HUES48 (cell line): ENCODE data around the gene DENND10.
"Not testable (repeated sequence)": the region's sequence is repeated elsewhere in the genome, so short reads cannot be mapped to it uniquely, and the experiment has no call there.

Experiments used
- H3K27ac ChIP-seq: one replicate; pipeline ENCODE4 v1.7.0; 2013; ENCODE audit warnings: low read depth, low read length, inconsistent platforms
- H3K27me3 ChIP-seq: 2 replicates; pipeline ENCODE4 v1.6.1; 2013; ENCODE audit warnings: mild to moderate bottlenecking, low read length; ENCODE audit not compliant: control insufficient read depth, insufficient read depth
- H3K36me3 ChIP-seq: 2 replicates; pipeline ENCODE4 v1.6.1; 2013; ENCODE audit warnings: low read length; ENCODE audit not compliant: control insufficient read depth, insufficient read depth
- H3K4me1 ChIP-seq: 2 replicates; pipeline ENCODE4 v1.6.1; 2013; ENCODE audit warnings: mild to moderate bottlenecking, low read length; ENCODE audit not compliant: control insufficient read depth, insufficient read depth
- H3K4me3 ChIP-seq: 2 replicates; pipeline ENCODE4 v1.5.1; 2013; ENCODE audit warnings: mild to moderate bottlenecking, low read depth, low read length
- H3K9ac ChIP-seq: 2 replicates; pipeline ENCODE4 v1.6.1; 2013; ENCODE audit warnings: mild to moderate bottlenecking, low read depth, low read length, moderate library complexity
- H3K9me3 ChIP-seq: 2 replicates; pipeline ENCODE4 v1.6.1; 2013; ENCODE audit warnings: low read length; ENCODE audit not compliant: control insufficient read depth, insufficient read depth

Gene DENND10

DNA sequence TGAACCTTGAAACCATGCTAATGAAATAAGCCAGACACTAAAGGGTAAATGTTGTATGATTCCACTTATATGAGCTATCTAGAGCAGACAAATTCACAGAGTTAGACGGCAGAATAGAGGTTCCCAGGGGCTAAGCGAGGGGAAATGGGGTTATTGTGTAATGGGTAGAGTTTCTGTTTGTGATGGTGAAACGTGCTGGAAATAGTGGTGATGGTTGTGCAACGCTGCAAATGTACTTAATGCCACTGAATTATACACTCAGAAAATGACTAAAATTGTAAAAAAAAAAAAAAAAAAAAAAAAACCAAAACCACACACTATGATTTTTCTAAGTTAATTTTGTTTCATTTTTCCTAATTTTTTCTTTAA is 31.6 kb downstream of the DENND10 start:
- no peaks in the 10 kb centered on the region for H3K9me3 ChIP-seq
- H3K9ac ChIP-seq = no peak overlapping the region
- H3K27me3 ChIP-seq = no peaks in the 10 kb centered on the region
- H3K27ac ChIP-seq = no peak overlapping the region
- no peaks in the 10 kb centered on the region for H3K4me1 ChIP-seq
- H3K36me3 ChIP-seq = peaks cover 51% of the 10 kb centered on the region
- no peak overlapping the region for H3K4me3 ChIP-seq

DNA sequence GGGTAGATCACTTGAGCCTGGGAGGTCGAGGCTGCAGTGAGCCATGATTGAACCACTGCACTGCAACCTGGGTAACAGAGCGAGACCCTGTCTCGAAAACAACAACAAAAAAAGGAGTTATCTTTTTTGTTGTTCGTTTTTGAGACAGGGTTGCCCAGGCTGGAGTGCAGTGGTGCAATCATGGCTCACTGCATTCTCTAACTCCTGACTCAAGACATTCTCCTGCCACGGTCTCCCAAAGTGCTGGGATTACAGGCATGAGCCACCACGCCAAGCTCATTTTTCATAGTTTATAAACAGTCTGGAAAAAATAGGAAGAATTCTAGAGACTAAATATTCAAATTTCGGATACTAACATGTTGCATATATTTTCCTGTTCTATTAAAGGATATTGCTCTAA is 32.2 kb downstream of the DENND10 start:
- no peaks in the 10 kb centered on the region for H3K27me3 ChIP-seq
- H3K27ac ChIP-seq = no peak overlapping the region
- no peaks in the 10 kb centered on the region for H3K4me1 ChIP-seq
- H3K4me3 ChIP-seq = no peak overlapping the region
- no peak overlapping the region for H3K9ac ChIP-seq
- no peaks in the 10 kb centered on the region for H3K9me3 ChIP-seq
- peaks cover 46% of the 10 kb centered on the region for H3K36me3 ChIP-seq

DNA sequence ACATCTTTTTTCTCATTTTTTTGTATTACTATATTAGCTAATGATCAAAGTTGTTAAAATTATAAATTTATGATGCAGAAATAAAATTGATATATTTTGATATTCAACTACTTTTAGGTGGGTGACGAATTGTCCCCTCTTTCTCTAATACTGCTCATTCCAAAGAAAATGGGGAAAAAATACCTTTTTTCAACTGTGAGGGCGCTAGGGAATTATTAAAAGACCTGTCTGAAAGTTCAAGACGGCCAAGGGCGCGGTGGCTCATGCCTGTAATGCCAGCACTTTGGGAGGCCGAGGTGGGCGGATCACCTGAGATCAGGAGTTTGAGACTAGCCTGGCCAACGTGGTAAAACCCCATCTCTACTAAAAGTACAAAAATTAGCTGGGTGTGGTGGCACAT is 34.0 kb downstream of the DENND10 start:
- not testable (repeated sequence) for H3K27ac ChIP-seq, H3K9ac ChIP-seq, H3K9me3 ChIP-seq, H3K4me1 ChIP-seq, H3K4me3 ChIP-seq, H3K27me3 ChIP-seq
- peaks cover 32% of the 10 kb centered on the region for H3K36me3 ChIP-seq

DNA sequence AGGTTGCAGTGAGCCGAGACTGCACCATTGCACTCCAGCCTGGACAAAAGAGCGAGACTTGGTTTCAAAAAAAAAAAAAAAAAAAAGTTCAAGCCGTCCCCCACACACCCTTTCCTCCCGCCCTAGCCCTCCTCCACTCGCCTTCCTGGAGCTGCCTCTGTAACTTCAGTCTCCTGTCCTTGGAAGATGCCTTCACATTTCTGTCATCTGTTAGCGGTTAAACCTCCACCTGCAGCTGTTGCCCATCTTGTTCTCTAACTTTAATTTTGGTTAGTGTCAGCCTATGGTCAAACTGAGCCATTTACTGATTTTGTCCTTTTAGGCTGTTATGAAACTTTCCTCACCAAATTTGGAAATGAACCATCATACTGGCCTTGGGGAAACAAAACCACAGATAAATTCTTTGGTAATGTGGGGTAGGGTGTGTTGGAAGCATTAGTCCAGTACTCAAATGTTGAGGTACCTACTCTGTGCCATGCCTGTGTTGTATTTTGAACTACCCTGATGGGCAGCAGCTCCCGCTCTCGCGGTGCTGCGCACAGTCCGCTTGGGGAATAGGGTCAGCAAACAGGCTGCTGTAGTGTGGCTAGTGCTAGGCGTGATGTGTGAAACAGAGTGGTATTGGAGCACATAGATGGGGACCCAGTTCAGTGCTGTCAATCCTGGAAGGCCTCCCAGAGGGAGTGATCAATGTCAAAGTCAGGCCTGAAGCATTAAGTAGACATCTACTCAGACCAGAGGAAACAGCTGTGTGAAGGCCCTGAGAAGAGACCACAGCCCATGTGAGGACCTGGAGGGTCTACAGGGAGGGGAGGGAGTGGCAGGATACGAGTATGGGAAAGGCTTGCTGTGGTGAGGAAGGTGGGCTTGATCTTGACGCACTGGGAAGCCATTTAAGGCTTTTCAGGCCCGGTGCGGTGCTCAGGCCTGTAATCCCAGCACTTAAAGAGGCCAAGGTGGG is 34.7 kb downstream of the DENND10 start:
- Histone ChIP-seq H3K9me3 (no peaks in the 10 kb centered on the region), H3K27ac (no peak overlapping the region), H3K4me3 (no peak overlapping the region), H3K36me3 (peaks cover 25% of the 10 kb centered on the region), H3K27me3 (no peaks in the 10 kb centered on the region), H3K9ac (no peak overlapping the region), H3K4me1 (no peaks in the 10 kb centered on the region)

DNA sequence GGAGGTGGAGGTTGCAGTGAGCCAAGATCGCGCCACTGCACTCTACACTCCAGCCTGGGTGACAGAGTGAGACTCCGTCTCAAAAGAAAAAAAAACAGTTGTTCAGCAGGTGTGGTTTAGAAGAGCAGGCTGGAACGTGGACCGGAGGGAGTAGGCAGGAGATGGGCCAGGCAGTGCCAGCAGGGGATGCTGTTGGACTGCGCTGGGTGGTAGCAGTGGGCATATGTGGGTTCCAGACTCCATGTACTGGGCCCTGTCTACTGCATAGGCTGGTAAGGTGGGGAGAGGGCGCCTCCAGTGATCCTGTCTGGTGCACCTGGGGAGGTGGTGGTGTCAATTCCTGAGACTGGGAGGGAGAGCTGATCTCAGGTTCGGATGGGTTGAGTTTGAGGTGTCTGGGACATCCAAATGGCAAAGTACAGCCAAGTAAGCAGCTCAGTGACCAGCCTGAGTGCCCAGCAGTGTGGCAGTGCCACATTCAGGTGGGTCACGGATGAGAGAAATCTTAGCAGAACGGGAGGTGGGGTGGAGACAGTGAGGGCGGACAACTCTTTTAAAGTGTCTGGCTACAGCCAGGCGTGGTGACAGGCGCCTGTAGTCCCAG is 35.7 kb downstream of the DENND10 start:
- Histone ChIP-seq H3K4me1 (no peaks in the 10 kb centered on the region), H3K36me3 (peaks cover 18% of the 10 kb centered on the region), H3K4me3 (no peak overlapping the region), H3K9me3 (no peaks in the 10 kb centered on the region), H3K27me3 (no peaks in the 10 kb centered on the region), H3K27ac (no peak overlapping the region), H3K9ac (no peak overlapping the region)

DNA sequence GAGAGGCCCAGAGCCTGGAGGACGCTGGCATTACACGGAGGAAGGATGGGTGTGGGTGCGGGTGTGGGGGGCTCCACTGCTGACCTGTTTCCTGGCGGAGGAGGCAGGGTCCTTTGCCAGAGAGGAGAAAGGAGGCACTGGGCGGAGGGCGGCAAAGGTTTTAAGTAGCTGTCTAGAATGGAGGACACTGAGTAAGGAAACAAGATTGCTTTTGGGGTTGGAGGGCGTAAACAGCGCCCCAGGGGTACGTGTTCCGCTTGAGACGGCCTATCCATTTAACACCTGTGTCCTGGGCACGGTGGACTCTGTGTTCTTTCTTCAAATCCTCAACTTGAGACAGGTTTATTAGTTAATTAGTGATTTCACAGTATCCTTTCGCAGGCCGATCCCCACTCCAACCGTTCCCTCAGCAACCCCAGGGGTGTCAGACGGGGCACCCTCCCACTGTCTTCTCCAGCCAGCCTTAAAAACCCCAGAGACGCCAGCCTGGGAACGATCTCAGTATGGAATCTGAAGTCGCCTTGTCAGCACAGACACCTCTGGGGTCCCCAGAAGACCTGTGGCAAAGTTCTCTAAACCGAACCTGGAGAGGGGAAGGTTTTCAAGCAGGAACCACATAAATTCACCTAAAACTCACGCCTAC is 36.8 kb downstream of the DENND10 start:
- Histone ChIP-seq H3K9me3 (no peaks in the 10 kb centered on the region), H3K36me3 (peaks cover 10% of the 10 kb centered on the region; the same call in 1 of the 2 replicates), H3K4me3 (no peak overlapping the region), H3K9ac (no peak overlapping the region), H3K4me1 (no peaks in the 10 kb centered on the region), H3K27ac (no peak overlapping the region), H3K27me3 (no peaks in the 10 kb centered on the region)

DNA sequence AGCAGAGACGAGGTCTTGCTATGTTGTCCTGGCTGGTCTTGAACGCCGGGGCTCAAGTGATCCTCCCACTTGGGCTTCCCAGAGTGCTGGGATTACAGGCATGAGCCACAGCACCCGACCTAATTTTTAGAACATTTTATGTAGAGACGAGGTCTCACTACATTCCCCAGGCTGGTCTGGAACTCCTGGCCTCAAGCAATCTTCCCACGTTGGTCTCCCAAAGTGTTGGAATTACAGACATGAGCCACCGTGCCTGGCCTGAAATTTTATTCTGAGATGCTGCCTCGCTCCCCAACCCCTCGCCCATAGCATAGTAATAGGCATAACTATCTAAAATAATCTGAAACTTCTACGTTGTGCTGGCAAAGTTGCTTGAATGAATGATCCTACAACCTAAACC is 39.7 kb downstream of the DENND10 start:
- no peaks in the 10 kb centered on the region for H3K9me3 ChIP-seq
- H3K9ac ChIP-seq = no peak overlapping the region
- no peaks in the 10 kb centered on the region for H3K4me1 ChIP-seq
- H3K4me3 ChIP-seq = no peak overlapping the region
- H3K27me3 ChIP-seq = no peaks in the 10 kb centered on the region
- no peak overlapping the region for H3K27ac ChIP-seq
- H3K36me3 ChIP-seq = peaks cover 16% of the 10 kb centered on the region

DNA sequence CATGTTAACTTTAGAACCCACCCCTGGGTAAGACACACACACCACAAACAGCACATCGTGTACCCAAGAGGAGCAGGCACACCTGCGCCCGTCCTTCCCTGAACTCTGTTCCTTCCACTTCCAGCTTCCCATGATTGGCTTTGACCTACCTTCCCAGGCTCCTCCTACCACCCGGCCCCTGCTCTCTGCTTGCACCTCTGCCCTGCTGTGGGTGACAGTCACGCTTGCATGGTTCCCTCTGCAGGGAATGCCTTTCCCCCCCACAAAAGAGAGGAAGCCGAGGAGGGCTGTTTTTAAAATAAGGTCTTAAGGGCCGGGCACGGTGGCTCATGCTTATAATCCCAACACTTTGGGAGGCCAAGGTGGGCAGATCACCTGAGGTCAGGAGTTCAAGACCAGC is 45.2 kb downstream of the DENND10 start:
- no peak overlapping the region for H3K9ac ChIP-seq
- H3K9me3 ChIP-seq = no peaks in the 10 kb centered on the region
- H3K36me3 ChIP-seq = peaks cover 21% of the 10 kb centered on the region
- H3K27ac ChIP-seq = no peak overlapping the region
- H3K4me1 ChIP-seq = no peaks in the 10 kb centered on the region
- H3K4me3 ChIP-seq = no peak overlapping the region
- no peaks in the 10 kb centered on the region for H3K27me3 ChIP-seq

DNA sequence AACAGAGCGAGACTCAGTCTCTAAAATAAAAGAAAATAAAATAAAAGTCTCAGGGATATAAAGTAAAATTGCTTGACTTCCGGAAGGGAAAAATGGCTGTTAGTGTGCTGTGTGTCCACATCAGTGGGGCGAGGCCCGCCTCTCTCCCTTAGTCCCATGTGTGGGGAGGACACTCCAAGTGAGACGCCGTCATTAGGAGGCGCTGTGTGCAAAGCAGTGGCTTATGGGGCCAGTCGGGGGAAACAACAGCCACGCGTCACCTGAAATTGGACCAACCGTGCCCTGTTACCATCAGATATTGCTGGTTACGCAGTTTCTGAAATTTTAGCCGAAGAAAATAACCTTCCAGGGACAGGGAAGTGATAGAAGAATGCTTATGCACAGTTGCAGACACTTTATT is 45.8 kb downstream of the DENND10 start:
- Histone ChIP-seq H3K9ac (no peak overlapping the region), H3K27me3 (no peaks in the 10 kb centered on the region), H3K27ac (no peak overlapping the region), H3K36me3 (peaks cover 25% of the 10 kb centered on the region), H3K4me1 (no peaks in the 10 kb centered on the region), H3K9me3 (no peaks in the 10 kb centered on the region), H3K4me3 (no peak overlapping the region)

DNA sequence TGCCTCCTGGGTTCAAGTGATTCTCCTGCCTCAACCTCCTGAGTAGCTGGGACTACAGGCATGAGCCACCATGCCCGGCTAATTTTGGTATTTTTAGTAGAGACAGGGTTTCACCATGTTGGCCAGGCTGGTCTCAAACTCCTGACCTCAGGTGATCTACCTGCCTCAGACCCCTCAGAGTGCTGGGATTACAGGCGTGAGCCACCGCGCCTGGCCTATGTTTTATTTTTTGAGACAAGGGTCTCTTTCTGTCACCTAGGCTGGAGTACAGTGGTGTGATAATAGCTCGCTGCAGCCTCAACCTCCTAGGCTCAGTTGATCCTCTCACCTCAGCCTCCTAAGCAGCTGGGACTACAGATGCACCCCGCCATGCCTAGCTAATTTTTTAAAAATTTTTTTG is 47.7 kb downstream of the DENND10 start:
- not testable (repeated sequence) for H3K9me3 ChIP-seq, H3K9ac ChIP-seq, H3K27ac ChIP-seq, H3K4me3 ChIP-seq, H3K27me3 ChIP-seq, H3K4me1 ChIP-seq
- H3K36me3 ChIP-seq = peaks cover 34% of the 10 kb centered on the region

DNA sequence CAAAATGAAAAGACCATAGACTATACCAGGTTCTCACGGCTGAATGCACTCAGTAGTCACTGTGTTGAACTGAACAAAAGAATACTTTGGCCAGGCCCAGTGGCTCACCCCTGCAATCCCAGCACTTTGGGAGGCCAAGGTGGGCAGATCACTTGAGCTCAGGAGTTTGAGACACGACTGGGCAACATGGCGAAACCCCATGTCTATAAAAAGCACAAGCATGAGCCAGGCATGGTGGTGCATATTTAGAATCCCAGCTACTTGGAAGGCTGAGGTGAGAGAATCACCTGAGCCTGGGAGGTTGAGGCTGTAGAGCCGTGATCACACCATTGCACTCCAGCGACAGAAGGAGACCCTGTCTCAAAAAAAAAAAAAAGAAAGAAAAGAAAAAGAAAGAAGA is 49.1 kb downstream of the DENND10 start:
- peaks cover 30% of the 10 kb centered on the region for H3K36me3 ChIP-seq
- H3K4me1 ChIP-seq = no peaks in the 10 kb centered on the region
- no peaks in the 10 kb centered on the region for H3K27me3 ChIP-seq
- H3K4me3 ChIP-seq = no peak overlapping the region
- no peak overlapping the region for H3K27ac ChIP-seq
- no peaks in the 10 kb centered on the region for H3K9me3 ChIP-seq
- H3K9ac ChIP-seq = no peak overlapping the region
